GM12801 (cell line): ENCODE data around the gene DNAJC24.

ENCODE experiments used
- TF ChIP-seq, protein P1 (sequence below): IDR thresholded peaks from one replicate; pipeline ENCODE4 v1.5.1; 2011; ENCODE audit warnings: control low read depth; ENCODE audit not compliant: insufficient read length; ENCODE audit errors: extremely low read depth

DNAJC24 gene

GRCh38 chr11:31340903-31341572, 28.6 kb upstream of the DNAJC24 start:
- TF ChIP-seq, protein P1, sequence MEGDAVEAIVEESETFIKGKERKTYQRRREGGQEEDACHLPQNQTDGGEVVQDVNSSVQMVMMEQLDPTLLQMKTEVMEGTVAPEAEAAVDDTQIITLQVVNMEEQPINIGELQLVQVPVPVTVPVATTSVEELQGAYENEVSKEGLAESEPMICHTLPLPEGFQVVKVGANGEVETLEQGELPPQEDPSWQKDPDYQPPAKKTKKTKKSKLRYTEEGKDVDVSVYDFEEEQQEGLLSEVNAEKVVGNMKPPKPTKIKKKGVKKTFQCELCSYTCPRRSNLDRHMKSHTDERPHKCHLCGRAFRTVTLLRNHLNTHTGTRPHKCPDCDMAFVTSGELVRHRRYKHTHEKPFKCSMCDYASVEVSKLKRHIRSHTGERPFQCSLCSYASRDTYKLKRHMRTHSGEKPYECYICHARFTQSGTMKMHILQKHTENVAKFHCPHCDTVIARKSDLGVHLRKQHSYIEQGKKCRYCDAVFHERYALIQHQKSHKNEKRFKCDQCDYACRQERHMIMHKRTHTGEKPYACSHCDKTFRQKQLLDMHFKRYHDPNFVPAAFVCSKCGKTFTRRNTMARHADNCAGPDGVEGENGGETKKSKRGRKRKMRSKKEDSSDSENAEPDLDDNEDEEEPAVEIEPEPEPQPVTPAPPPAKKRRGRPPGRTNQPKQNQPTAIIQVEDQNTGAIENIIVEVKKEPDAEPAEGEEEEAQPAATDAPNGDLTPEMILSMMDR: no peak

DNA sequence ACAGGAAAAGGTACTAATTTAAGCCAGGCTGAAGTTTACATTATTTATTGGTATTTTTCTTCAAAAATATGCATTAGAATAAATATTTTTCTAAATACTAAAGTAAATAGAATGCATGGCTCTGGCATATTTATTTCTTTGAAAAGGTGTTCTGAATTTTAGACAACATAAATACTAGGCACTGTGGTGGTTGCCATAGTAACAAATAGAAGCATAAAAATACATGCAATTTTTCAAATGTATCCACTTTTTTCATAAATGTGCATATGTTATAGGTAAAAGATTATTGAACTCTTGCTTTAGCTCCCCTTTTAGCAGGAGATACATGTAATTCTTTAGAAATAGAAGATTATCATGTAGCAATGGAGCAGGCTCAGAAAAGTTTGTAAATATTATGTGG, 18.5 kb upstream of the DNAJC24 start:
- TF ChIP-seq, protein P1: no peak

- TF ChIP-seq, protein P1: no peak
Observed at GRCh38 chr11:31355131-31355530, 14.5 kb upstream of the DNAJC24 start.

DNA sequence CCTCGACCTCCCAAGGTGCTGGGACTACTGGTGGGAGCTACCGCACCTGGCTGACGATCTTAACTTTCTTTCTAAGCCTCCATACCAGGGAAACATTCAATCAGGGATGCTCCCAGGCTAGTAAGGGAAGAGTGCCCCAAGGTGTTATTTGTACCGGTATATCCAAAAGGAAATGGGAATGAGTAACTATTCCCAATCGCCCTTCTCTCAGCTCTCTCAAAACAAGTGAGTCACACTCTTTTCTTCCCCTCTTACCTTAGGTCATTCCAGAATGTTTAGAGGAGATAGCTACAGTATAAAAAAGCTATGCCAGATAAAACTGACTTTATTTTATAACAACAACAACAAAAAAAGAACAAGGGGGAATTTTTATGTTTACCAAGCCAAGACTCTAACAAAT, 13.8 kb upstream of the DNAJC24 start:
- TF ChIP-seq, protein P1: no peak

DNA sequence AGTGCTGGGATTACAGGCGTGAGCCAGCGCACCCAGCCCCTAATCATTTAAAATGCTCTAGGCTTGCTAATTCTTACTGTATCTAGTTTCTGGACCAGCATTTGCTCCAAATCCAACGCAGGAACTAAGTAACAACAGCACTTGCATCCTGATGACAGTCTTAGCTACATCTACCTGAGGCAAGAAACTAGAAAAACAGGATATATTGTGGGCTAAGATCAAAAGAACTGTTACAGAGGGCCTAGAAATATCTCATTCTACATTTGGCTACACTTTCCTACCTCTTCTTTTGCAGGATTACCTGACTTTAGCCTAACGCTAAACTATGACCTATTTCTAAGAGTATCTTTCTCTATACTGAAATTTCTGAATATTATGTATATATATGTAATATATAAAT, 7.9 kb upstream of the DNAJC24 start:
- TF ChIP-seq, protein P1: no peak

DNA sequence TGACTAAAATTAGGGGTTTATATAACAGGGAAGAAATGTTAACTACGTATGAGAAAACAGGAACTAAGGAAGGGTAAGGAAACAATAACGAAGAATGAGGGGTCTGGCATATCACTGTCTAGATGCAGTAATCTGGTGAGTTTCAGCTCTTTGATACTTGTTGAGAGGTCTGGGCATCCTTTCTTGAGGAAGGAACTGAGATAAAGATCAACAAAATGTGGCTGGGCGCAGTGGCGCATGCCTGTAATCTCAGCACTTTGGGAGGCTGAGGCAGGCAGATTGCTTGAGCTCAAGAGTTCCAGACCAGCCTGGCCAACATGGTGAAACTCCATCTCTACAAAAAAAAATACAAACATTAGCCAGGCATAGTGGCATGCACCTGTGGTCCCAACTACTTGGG, 2.9 kb upstream of the DNAJC24 start:
- TF ChIP-seq, protein P1: no peak

DNA sequence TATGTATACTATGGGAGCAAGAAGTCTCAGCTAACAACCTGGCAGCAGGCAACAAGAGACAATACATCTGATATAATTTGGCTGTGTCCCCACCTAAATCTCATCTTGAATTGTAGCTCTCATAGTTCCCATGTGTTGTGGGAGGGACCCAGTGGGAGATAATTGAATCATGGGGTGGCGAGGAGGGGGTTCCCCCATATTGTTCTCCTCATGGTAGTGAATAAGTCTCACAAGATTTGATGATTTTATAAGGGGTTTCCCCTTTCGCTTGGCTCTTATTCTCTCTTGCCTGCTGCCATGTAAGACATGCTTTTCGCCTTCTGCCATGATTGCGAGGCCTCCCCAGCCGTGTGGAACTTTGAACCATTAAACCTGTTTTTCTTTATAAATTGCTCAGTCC, 6.2 kb downstream of the DNAJC24 start:
- TF ChIP-seq, protein P1: no peak
